GM21529 (cell line): ENCODE data around the gene STARD5.

Experiments
- ATAC-seq: cut with Tn5 transposase; IDR thresholded peaks from one replicate; pipeline ENCODE4 v1.9.1; 2021; ENCODE audit not compliant: unreplicated experiment

Gene STARD5

DNA sequence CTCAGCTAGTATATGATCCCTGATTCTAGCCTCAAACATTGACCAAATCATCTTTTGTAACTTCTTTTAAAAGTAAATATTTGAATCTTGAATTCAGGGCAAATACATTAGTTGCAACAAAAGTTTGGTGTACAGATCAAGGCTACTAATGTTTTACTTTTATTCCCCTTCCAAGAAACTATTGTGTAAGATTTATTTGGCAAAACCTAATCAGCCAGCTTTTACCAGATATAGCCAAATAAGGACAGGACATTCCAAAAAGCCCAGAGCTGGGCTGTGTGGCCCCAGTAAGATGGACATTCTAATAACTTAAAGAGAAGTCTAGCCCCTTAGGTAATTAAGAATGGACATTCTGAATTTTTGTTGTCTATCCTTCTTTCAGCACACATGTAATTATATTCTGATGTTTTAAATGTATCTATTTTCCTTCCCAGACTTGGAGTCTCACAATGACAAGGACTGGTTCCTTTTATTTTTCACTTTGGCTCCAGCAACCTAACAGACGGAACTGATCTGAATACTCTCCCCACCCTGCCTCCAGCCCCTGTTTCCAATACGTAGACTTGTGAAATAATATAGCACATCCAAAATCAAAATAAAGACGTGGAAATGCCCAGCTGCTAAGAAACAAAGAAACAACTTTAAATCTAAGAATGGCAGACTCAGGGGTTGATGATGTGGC is 48.1 kb downstream of the STARD5 start:
- no peak for ATAC-seq

DNA sequence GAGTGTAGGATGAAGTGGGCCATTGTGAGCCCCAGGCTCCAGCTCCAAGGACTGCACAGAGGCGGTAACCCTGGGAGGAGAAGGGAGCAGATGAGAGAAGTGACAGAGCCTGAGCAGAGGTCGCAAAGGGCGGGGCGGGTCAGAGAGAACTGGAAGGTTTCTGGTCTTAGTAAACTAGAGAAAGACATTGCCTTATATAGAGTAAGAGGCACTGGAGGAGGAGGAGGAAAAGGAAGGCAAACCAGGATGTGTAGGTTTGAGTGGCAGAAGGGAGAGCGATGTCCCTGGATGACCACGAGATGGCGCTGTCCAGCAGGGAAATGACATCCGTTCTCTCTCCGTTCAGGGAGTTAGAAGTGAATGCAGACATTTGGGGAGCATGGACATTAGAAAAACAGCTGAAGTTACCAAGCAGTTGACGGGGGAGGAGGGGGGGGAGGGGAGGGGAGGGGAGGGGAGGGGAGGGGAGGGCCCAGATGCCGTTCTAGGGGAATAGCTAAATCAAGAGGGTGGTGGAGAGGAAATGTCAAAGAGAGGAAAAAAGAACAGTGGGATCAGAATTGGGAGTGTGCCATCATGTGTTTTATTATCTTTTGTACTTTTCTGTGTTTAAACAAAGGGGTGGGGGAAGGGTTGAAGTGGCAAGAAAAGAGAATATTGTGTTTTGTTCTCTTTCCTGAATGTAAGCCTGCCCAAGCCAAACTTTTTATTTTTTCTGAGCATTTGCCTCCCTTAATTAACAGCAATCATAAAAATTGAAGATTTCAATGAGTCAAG is 48.8 kb downstream of the STARD5 start:
- ATAC-seq = peak; percentile 86

DNA sequence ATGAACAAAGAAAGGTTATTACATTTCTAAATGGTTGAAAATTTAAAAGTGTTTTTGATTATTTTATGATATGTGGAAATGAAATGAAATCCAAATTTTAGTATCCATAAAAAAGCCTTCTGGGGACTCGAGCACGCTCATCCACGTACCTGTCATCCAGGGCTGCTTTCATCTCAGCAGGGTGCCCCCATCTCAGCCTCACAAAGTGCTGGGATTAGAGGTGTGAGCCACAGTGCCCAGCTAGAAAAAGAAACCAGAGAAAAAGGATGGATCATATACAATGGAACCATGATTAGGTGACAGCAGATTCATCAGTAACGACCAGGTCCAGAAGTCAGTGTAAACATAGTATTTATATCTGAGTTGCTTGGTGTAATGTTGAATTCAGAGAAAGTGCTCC is 49.7 kb downstream of the STARD5 start:
- no peak for ATAC-seq

DNA sequence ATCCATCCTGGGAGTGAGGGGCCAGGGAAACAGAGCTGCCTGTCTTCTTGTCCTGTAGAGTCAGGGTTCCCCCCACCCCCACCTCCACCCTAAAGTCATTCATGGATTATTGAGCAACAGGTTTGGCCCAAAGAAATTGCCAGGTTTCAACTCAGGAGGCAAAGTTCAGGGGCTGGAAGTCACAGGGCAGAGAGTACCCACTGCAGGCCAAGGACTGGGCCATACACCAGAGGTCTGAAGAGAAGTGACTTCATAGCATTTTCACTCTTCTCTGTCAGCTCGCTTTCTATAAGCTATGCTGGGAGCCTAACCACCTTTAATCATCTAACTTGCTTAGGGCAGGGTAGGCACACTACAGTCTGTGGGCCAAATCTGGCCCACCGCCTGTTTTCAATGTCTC is 50.1 kb downstream of the STARD5 start:
- ATAC-seq = no peak

DNA sequence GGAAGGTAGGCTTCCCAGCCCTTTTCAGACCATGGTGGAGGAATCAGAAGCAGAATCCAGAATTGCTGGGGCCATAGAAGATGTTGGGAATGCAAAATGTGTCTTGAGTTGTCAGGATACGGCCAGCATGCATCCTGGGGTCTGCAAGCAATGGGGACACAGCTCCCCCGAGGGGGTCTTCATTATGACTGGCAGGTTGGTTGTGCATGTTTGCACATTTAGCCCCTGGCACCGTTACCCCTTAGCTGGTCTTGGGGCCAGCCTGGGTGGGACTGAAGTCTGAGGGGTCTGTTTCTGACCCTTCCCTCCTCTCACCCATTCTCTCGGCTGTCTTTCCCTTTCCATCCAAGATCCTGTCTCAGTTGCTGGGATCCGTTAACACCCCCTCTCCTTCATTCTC is 50.7 kb downstream of the STARD5 start:
- no peak for ATAC-seq

DNA sequence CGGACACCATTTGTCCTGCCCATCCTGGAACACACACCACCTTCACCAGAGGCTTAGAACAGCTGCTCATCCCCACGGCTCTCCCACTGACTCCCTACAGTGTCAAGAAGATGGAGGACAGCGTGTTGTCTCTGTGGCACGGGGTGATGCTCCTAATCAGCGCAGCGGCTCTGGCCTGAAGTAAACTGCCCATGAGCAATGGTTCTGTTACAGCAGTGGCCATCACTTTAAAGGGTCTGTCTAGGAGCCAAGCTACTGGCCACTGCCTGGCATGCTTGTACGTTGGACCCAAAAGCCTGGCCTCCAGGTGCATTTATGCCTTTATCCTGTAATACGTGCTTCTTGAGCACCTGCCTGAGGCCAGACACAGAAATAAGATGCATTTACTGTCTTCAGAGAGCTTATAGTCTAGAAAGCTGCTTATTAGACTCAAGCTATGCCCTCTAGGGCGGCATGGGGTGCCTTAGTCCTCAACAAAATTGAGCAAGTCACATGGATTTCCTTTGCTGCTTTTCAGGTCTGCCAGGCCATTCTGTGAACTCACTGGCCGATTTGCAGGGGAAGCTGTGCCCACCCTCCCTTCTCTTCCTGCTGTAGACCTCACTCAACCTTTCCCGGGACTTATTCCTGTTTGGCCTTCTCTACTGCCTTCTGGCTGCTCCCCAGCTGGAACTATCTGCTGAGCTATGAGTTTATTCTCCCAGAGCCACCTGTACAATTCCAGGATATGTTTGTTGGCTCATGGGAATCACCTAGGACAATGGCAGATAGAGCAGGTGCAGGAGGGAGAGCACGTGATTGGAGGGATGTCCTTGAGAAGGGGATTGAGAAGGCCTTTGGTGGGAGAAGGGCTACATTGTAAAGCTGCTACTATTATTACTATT is 51.9 kb downstream of the STARD5 start:
- no peak for ATAC-seq

DNA sequence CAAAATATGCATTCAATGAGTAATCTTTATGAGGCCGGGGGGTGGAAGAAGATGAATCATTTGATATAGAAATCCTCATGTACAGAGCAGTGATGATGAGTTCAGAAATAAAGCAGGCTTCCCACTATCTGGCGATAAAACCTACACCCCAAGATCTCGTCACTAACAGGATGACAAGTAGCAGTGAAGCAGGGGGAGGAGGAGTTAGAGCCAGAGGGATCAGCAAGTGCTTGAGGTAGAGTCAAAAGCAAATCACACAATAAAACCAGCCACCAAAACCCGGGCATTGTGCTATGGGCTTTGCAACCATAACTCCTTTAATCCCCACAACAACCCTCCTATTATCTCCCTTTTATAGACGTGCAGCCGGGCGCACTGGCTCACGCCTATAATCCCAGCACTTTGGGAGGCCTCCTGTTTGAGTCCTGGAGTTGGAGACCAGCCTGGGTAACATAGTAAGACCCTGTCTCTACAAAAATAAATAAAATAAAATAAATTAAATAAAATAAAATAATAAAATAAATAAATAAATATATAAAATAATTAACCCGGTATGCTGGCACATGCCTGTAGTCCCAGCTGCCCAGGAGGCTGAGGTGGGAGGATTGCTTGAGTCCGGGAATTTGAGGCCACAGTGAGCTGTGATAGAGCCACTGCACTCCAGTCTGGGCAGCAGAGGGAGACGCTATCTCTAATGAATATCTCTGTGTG is 53.0 kb downstream of the STARD5 start:
- ATAC-seq = no peak

DNA sequence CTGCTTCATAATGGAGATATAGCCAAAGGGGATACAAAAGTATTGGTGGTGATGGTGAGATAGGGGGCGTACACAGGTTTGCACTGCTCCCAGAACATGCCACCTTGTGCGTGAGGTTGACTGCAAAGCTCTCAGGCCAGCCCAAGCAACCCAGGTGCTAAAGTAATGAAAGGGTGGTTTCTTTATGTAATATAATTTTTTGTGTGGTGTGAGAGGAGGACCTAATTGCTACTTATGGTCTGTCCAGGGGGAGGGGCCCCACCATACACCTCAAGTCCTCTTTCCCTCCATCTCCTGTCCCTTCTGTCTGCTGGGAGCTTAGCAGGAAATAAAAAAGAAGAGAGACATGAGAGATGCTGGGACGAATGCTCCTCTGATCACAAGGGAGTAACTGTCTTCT is 53.8 kb downstream of the STARD5 start:
- ATAC-seq = no peak

DNA sequence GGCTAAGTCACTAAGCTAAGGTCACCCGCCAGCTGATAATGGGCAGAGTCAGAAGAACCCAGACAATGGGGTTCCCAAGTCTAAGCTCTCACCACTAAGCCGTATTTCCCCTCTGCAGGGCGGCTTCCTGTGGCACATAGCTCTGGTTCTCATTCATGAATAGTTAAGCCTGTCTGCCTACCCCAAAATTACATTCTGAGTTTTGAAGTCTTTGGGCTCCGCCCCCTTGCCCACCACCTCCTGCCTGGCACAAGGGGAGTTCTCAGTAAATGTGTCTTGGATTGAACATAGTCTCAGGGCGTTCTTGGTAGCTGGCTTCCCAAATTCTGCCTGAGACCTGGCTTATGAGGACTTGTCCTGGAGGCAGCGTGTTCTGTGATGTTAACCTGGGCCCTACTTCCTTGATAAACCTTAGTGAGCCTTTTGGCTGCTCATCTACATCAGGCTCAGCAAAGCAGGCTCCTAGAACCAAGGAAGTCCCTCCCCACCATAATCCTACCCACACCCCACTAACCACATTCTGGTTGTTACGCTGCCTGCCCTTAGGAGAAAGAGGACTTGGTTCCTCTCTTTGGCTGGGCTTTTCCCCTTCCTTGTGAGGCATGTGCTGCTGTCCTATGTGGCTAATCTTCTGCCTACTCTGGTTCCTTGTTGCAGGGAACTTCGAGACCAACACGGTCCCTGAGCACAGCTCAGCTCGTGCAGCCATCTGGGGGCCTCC is 54.9 kb downstream of the STARD5 start:
- no peak for ATAC-seq

DNA sequence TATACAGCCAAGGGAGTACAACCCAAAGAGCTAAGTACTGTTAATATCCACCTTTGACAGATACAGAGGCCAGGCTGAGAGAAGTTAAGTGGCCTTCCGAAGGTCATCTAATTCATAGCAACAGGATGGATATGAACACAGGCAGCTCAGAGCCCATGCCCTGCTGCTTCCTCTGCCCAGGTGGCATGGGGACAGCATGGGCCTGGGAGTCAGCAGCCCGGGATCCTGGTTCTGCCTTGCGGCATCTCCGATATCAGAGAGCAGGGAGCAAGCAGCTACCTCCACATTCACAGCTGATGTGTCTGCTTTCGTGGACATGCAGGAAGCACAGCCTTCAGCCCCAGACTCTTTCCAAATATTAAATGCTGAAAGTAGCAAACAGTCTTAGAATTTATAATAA is 55.6 kb downstream of the STARD5 start:
- ATAC-seq = no peak

DNA sequence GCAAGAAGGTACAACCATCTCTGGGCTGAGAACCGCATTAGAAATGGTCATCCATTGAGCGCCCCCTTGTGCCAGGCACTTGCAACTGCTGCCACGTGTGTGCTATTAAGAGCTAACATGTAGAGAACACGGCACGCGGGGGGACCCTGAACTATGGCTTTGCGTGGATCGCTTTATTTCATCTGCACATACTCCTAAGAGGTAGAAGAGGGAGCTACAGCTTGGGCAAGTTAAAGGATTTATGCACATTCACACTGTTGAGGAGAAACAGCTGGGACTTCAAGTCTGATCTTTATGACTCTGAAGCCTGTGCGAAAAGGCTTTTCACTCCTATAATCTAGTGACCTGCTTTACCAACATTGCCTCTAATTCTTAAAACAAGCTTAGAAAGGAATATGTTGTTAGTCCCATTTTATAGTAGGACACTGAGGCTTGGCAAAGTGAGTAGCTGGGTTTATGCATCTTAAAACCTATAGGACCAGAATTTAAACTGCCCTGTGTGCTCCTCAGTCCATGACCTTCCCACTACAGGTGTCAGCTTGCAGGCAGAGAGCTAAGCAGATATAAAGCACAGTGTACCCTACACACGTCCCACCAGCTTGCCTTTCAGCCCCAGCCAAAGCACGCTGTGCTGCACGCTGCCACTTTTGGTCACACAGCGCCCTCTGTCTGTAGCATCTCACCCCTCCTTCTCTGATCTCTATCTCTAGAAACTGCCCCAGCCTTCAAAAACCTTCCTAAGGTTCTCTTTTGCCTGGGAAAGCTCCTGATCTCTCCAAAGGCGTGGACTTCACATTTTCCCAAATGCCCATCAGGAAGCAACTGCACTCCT is 57.8 kb downstream of the STARD5 start:
- ATAC-seq = peak; percentile 82

DNA sequence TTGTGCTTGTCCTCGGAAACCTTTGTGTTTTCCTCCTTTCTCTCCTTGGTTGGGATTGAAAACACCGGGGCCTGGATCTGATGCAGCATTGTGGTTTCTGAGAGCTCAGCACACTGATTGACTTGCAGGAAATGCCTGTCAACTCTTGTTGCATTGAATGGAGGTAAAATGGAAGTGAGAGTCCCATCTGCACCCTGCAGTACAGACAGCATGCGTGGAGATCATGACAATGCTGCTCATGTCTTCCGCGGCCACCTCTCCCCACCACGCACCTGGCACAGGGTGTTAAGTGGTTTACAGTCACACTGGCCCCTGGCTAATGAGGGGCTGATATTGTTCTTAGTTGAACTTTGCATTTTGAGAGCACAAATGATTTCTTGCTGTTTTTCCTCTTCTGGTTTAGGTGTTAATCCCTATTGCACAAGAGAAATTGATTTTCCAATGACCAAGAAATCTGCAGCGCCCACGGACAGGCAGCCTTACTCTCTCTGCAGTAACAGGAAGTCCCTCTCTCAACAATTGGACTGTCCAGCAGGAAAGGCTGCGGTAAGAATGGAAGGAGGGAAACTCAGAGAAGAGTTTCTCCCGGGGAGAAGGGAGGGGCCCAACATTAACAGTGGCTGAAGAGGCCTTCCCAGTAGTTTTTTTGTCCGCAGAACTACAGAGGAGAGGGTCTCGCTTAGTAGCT is 58.5 kb downstream of the STARD5 start:
- ATAC-seq = peak; percentile 13

DNA sequence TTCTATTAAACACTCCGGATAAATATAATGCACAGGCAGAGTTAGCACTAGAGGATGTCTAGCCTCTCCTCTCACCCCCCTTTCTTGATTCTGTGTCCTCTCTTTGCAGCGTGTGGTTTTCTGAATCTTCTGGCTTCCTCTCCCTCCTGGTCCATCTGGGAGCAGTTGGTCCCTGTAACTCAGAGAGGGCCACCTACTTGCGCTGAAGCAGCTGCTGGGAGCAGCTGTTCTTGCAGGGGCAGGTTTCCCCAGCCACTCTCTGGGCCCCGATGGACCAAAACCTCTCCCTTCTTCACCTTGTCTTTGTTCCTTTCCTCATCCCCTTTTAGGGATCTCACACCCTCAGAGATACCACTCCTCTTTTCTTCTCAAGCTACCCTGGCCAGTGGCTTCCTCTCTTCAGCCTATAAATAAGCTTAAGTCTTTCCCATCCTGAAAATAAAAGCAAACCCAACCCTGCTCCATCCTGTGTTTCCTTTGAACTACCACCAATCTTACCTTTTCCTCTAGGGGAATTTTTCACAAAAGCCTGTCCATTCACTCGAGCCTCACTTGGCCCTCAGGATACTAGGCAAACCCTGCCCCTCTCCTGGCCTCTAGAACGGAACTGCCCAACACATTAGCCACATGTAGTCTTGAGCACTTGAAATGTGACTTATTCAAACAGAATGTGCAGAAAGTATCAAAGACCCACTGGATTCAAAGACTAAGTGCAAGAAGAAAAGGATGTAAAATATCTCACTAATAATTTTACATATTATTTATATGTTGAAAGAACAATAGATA is 59.7 kb downstream of the STARD5 start:
- ATAC-seq = no peak

DNA sequence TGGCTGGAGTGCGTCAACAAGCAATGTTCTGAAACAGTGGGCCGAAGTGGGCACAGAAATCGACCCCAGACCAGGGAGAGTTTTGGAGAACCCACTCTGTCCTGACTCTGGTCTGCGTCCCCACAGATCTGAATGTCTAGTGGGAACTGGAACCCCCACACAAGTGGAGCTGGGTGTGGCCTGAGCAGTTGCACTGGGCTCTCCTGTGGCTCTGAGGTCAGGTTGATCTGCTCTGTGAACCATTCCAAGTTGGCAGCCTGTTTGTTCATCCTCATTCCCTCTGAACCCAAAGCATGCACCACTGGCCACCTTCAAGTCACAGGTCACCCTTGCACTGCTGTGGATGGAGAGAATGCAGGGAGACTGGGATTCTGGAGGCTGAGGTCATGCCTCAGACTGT is 60.5 kb downstream of the STARD5 start:
- no peak for ATAC-seq

DNA sequence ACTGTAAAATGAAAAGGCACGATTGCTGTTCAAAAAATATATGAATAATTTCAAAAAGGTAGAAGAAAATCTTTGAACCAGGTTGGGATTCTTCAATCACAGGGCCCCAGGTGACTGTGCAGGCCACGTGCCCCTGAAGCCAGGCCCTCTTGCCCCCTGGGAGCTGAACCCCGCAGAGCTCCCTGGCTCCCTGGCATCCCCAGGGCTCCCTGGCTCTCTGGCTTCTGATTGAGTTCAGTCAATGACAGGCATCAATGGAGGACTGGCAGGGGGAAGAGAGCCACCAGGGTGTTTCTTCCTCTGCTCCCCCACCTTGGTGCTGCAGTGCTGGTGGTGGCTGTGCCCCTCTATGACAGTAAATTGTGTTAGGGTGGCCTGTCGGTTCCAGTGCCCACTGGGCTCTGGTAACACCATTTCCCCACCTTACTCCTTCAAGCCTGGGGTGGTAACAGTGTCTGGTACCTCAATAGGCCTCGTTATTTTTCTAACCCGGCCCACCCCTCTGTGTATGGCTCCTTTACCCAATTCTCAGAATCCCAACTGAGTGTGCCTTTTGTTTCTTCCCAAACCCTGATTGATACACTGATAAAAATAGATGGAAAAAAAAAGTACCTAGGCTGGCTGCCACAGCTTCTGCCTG is 62.6 kb downstream of the STARD5 start:
- no peak for ATAC-seq

DNA sequence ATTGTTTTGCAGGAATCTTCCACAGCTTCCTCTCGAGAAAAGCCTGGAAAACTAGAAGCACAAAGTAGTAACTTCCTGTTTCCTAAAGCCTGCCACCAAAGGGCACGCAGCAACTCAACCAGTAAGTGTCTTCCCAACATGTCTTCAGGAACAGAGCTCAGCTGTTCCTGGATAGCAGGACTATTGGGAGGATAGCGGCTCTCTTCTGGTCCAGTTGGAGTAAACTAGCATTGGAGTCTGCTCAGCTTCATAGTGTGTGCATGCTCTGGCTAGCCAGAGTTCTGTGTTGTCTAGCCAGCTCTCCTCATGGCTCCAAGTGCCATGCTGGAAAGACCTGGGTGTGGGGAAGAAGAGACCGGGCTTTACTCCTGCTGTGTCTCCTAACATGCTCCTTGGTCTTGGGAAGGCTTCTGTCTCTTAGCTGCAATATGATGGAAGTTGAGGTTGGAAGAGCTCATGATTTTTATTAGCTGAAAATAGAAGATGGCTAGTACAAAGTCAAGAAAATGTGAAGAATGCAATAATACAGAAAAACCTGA is 64.1 kb downstream of the STARD5 start:
- ATAC-seq = no peak
